ENCODE measurements around the gene LYPLAL1.

DNA sequence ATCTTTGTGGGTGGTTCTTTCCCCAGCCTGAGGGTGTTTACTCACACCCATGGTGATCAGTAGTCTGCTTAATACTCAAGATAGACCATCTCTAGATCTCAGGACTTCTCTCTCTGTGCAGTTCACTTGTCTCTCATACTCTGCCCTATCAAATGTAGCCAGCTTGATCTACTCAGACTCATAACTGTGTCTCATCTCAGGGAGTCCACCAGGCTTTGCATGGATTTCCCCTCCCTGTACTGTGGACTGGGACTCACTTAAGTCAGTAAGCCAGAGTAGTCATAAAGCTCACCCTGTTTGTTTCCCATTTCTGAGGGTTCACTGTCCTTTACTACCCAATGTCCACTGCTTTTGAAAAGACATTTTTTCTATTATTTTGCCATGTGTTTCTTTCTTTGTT, 41.8 kb downstream of the LYPLAL1 start:
- TF ChIP-seq, protein P1, sequence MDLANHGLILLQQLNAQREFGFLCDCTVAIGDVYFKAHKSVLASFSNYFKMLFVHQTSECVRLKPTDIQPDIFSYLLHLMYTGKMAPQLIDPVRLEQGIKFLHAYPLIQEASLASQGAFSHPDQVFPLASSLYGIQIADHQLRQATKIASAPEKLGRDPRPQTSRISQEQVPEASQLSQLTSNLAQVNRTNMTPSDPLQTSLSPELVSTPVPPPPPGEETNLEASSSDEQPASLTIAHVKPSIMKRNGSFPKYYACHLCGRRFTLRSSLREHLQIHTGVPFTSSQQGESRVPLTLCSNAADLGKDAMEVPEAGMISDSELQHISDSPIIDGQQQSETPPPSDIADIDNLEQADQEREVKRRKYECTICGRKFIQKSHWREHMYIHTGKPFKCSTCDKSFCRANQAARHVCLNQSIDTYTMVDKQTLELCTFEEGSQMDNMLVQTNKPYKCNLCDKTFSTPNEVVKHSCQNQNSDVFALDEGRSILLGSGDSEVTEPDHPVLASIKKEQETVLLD (CRISPR knock-in tag; IDR thresholded peaks at IDR 0.05; ENCODE audit: low read depth), result no peak
- TF ChIP-seq, protein P2, sequence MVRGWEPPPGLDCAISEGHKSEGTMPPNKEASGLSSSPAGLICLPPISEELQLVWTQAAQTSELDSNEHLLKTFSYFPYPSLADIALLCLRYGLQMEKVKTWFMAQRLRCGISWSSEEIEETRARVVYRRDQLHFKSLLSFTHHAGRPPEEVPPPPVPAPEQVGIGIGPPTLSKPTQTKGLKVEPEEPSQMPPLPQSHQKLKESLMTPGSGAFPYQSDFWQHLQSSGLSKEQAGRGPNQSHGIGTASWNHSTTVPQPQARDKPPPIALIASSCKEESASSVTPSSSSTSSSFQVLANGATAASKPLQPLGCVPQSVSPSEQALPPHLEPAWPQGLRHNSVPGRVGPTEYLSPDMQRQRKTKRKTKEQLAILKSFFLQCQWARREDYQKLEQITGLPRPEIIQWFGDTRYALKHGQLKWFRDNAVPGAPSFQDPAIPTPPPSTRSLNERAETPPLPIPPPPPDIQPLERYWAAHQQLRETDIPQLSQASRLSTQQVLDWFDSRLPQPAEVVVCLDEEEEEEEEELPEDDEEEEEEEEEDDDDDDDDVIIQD (CRISPR knock-in tag; IDR thresholded peaks at IDR 0.05; ENCODE audit: low read depth), result no peak
- TF ChIP-seq, protein P3, sequence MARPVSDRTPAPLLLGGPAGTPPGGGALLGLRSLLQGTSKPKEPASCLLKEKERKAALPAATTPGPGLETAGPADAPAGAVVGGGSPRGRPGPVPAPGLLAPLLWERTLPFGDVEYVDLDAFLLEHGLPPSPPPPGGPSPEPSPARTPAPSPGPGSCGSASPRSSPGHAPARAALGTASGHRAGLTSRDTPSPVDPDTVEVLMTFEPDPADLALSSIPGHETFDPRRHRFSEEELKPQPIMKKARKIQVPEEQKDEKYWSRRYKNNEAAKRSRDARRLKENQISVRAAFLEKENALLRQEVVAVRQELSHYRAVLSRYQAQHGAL (CRISPR knock-in tag; IDR thresholded peaks at IDR 0.05; ENCODE audit: not compliant biosample characterization), result no peak
